Nephron (organoid): ENCODE data around the gene ITK.

ENCODE experiments used
- H3K27ac Mint-ChIP-seq, 3 experiments: 2 replicates each; pipeline ENCODE4 v1.8.0; 2020; ENCODE audit warnings: mixed read lengths in 3 of 3, mild to moderate bottlenecking in 2 of 3, moderate library complexity in 1 of 3
- H3K27me3 Mint-ChIP-seq: 2 replicates; pipeline ENCODE4 v1.8.0; 2021; ENCODE audit warnings: low read depth, mild to moderate bottlenecking, moderate library complexity, mixed read lengths
- H3K36me3 Mint-ChIP-seq: 2 replicates; pipeline ENCODE4 v1.8.0; 2020; ENCODE audit warnings: low read depth, mixed read lengths
- H3K4me1 Mint-ChIP-seq: 2 replicates; pipeline ENCODE4 v1.8.0; 2020; ENCODE audit warnings: mixed read lengths
- H3K4me3 Mint-ChIP-seq, 3 experiments: 2 replicates each; pipeline ENCODE4 v1.8.0; 2020; ENCODE audit warnings: mild to moderate bottlenecking in 3 of 3, mixed read lengths in 3 of 3, moderate library complexity in 2 of 3
- H3K9me3 Mint-ChIP-seq: 2 replicates; pipeline ENCODE4 v1.8.0; 2020; ENCODE audit warnings: mixed read lengths
- CTCF ChIP-seq, 3 experiments: fragments of 200-600 bp; sonication (generic); IDR thresholded peaks; one replicate each; pipeline ENCODE4 v1.5.0; 2021; ENCODE audit warnings: antibody characterized with exemption in 3 of 3; ENCODE audit not compliant: unreplicated experiment in 3 of 3

Gene ITK

DNA sequence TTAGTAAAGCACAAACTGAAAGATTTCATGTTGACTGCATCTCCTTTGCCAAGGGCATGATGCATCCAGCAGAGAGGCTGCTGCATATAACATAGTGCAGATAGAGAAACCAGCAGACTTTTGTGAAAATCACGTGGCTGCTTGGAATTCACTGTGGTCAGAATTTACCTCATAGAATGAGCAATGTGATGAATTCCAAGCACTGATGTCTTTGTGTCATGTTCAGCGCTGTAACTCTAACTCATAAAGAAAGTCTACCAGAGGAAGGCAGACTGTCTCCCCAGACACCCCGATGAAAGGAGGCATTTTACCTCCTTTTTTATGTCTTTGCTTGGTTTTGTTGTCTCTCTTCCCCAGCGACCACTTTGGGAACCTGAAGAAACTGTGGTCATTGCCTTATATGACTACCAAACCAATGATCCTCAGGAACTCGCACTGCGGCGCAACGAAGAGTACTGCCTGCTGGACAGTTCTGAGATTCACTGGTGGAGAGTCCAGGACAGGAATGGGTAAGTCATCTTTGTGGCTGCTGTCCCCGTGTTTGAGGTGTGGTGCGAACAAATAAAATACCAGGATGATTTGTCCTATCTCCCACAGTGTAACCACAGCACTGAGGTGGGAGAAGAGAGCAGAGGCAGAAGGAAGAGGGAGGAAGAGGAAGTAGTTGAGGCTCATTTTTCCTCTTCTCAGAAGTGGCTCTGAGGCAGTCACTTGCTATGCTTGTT is 42.0 kb downstream of the ITK start:
- H3K36me3 Mint-ChIP-seq: no peaks in the 10 kb centered on the region
- no peak overlapping the region for H3K4me3 Mint-ChIP-seq

DNA sequence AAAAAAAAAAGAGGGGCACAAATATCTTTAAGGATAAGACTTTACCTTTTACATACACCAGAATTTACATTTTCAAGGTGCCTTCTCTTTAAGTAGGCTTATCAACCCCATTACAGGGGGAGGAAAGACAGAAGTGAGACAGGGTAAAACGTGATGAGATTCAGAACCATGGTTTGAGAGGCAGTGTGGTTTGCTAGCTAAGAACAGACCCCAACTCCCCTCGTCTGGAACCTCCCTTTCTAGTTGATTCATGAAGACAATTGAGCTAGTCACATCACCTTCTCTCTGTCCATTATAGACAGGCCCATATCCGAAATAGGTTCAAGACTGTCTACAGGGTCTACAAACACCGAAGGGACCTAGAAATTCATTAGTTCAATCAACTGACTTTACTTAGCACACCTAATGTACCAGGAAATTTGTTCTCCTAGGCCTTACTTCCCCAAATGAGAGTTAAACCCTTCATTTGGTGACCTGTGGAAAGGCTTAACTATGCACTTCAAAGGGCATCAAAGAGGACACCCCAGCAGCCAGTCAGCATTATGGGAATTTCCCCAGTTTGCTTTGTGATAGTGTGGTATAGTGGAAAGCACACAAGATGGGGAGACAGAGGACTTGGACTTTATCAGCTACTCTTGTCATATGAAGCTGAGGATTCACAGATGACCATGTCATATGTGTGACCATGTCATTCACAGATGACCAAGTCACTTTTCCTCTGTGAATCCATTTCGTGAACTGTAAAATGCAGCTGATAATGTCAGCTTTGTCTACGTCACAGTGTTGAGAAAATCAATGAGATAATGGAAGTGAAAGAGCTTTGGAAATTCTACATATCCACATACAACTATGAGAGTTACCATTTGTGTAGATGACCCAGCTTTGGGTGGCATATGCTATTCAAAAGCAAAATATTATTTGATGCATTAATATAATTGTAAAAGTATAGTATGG is 45.1 kb downstream of the ITK start:
- no peaks in the 10 kb centered on the region for H3K4me1 Mint-ChIP-seq
- no peak for TF ChIP-seq CTCF (IDR thresholded peaks at IDR 0.05; ENCODE audit: unreplicated experiment in 3 of 3)
- H3K4me3 Mint-ChIP-seq: no peak overlapping the region
- no peaks in the 10 kb centered on the region for H3K36me3 Mint-ChIP-seq
- H3K27me3 Mint-ChIP-seq: no peaks in the 10 kb centered on the region
- no peaks in the 10 kb centered on the region for H3K9me3 Mint-ChIP-seq
- H3K27ac Mint-ChIP-seq: no peak overlapping the region

More for the DNA sequence above, 42.0 kb downstream of the ITK start:
- no peak for TF ChIP-seq CTCF (IDR thresholded peaks at IDR 0.05; ENCODE audit: unreplicated experiment in 3 of 3)
- Mint-ChIP-seq H3K4me1 (peaks cover 10% of the 10 kb centered on the region), H3K27me3 (peaks cover 6% of the 10 kb centered on the region), H3K9me3 (no peaks in the 10 kb centered on the region), H3K27ac (no peak overlapping the region)

DNA sequence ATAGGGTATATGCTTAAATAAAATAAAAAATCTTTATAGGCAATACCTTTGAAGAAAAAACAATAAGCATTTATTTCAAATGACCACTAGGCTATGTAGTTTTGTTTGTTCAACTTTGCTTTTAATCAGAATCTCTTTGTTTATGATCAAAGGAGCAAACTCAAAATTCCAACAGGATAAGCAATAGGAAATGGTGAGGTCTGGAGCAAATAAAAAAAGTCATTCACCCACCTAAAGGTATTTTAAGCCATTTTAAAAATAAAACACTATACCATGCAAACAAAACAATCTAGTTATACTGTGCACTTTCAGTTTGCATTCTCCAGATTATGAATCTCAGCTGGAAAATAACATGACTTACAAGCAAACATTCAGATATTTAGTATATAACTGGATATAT is 50.0 kb downstream of the ITK start:
- Mint-ChIP-seq H3K4me3 (no peak overlapping the region), H3K36me3 (no peaks in the 10 kb centered on the region), H3K9me3 (no peaks in the 10 kb centered on the region), H3K27ac (no peak overlapping the region), H3K27me3 (no peaks in the 10 kb centered on the region), H3K4me1 (no peaks in the 10 kb centered on the region)
- no peak for TF ChIP-seq CTCF (IDR thresholded peaks at IDR 0.05; ENCODE audit: unreplicated experiment in 3 of 3)

DNA sequence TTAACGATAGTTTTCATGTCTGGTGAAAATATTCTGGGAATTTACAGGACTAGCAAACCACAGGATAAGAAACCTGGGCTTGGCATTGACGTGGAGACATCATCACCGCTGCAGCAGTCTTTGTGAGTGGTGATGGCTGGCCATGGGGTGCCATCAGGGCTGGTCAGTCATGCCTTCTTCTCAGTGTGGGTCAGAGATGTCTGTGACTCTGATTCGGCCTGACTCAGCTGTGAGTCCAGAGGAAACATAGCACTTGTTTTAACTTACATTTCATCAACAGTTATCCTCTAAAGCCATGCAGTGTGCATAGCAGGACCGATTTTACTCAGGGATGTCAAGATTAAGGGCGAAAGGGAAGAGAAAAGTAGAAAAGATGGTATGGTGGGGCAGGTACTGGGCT is 52.1 kb downstream of the ITK start:
- no peak for TF ChIP-seq CTCF (IDR thresholded peaks at IDR 0.05; ENCODE audit: unreplicated experiment in 3 of 3)
- H3K9me3 Mint-ChIP-seq: no peaks in the 10 kb centered on the region
- no peak overlapping the region for H3K4me3 Mint-ChIP-seq
- H3K27me3 Mint-ChIP-seq: no peaks in the 10 kb centered on the region
- no peaks in the 10 kb centered on the region for H3K36me3 Mint-ChIP-seq
- H3K4me1 Mint-ChIP-seq: no peaks in the 10 kb centered on the region
- no peak overlapping the region for H3K27ac Mint-ChIP-seq

GRCh38 chr5:157233515-157233914 is 52.9 kb downstream of the ITK start:
- Mint-ChIP-seq H3K27me3 (no peaks in the 10 kb centered on the region), H3K36me3 (no peaks in the 10 kb centered on the region), H3K27ac (no peak overlapping the region), H3K4me3 (no peak overlapping the region), H3K9me3 (no peaks in the 10 kb centered on the region), H3K4me1 (no peaks in the 10 kb centered on the region)
- no peak for TF ChIP-seq CTCF (IDR thresholded peaks at IDR 0.05; ENCODE audit: unreplicated experiment in 3 of 3)
